Activated effector memory CD4-positive, alpha-beta T cell treated with anti-CD3 and anti-CD28 coated beads, Interleukin-2, amount 50 U/mL, for 16 hours (primary cell): ENCODE data around the gene PRXL2C.

ENCODE experiments used
- DNase-seq: peaks from one replicate; pipeline ENCODE4 v3.0.0-alpha.2; 2020

The PRXL2C gene

DNA sequence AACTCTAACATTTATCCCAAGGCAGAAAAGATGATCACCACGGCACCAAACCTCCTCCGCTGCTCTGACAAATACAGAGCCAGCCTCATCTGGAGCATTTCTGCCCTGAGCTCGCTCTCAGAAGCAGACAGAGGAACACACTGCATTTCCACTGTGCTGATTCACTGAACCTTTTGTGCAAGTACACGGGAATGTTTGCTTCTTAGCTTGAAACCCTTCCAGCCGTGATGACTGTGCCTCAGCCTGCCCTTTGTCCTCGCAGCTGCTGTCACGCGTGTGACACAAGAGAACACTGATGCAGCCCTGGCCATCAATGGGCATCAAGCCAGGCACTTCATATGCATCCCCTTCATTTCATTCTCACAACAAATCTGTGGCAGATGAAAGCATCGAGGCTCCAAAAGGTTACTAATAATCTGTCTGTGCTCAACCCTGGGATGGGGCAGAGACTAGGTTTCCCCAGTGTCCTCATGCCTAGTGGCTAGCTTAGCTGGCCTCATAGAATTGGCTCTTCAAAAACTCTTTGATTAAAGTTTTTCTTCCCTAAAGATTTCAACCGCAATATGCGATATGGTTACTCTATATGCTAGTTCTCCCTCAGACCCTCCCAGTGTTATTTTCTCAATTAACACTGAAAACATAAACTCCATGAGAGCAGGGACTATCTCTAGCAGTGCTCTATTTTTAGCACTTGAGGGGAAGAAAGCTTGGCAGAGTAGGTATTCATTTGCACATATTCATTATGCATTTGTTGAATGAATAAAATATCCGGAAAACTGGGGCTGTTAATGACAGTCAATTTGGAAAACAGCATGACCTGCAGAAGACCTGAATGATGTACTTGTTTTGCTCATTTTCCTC, 42.8 kb downstream of the PRXL2C start:
- no peak for DNase-seq

DNA sequence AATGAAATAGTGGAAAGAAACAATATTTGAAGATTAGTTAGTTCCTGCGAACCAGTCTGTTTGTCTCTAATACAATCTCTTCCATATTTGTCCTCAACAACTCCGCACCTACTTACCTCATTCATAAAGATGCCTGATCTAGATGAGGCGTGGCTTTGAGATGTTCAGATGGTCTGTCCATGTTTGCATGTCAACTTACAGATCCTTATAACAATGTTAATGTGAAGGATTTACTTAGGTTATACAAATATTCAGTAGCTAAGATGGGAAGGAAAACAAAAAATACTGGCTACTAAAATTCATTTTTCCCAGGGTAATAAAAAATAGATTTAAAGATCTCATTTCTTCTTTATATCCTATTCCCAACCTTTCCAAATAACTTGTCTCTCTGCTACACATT, 43.8 kb downstream of the PRXL2C start:
- DNase-seq, result no peak

DNA sequence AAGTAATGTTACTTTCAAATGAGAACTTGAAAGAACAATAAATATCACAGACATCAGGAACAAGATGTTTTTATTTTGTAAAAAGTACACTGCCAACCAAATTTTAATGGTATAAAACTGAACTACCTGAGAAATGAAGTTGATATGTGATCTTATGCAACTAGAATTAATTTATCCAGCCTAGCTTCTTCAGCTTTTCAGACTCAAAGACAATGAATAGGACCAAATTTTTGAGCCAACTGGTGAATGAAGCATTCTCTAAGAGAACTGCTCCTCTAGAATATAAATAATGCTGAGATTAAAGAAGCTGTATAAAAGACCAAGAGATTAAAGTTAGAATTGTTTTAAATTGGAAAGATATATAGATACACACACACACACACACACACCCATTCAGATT, 45.4 kb downstream of the PRXL2C start:
- no peak for DNase-seq

GRCh38 chr9:96607971-96608370, 47.1 kb downstream of the PRXL2C start:
- no peak for DNase-seq

DNA sequence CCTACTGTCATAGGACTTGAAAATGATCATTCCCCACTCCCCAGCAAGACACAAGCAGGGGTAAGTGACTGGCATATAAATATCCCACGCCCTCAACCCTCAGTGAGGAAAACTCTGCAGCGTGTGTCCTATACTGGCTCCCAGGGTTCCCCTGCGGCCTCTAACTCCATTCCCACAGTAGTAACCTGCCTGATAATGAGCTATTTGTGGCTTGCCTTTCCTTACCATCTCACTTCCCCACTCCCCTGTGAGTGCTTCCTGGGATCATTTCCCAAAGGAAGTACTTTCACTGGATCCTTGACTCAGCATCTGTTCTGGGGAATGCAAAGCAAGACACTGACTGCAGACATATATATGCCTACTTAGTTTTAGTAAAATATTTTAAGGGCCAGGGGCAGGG, 49.8 kb downstream of the PRXL2C start:
- no peak for DNase-seq

DNA sequence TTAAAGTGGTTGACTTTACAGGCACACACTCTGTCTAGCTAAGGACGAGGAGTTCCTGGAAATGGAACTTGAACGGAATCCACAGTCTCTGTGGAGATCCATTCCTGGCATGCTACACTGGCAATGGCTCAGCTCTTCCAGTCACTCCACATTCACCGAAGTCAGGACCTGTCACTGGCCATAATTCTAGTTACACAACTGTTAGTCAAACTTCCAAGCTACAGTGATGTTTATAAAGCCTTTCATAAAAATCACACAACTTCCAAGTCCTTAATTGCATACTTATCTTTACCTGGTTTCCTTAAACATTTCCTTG, 51.2 kb downstream of the PRXL2C start:
- no peak for DNase-seq

DNA sequence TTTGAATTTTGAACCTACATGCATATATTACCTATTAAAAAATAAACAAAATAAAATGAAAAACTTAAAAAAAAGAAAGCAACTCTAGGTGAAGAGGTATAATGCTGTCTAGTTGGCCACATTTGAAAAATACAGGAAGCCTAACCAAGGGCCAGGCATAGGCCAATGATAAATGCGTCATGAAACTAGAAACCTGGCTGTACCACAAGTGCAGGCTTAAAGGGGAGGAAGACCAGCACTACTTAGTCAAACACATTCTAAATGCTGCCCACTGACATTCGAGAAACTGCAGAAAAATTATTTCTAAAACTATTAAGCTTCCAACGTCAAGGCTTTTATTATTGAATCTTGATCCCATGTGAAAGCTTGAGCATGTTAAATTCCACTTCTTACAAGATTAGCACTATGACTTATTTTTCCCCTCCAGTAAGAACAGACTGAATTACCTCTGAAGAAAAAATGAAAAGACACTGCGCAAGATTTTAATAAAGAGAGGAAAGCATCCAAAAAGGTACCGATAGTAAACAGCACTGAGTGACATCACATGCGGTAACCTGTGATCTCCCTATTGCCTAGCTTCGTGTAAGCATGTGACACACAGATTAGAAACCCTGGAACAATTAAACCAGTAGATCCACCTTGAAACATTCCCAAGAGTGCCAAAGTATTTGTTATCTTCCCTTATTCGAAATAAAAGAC, 51.7 kb downstream of the PRXL2C start:
- DNase-seq, result no peak

- DNase-seq, result no peak
Measured at GRCh38 chr9:96599298-96599697, 55.8 kb downstream of the PRXL2C start.

DNA sequence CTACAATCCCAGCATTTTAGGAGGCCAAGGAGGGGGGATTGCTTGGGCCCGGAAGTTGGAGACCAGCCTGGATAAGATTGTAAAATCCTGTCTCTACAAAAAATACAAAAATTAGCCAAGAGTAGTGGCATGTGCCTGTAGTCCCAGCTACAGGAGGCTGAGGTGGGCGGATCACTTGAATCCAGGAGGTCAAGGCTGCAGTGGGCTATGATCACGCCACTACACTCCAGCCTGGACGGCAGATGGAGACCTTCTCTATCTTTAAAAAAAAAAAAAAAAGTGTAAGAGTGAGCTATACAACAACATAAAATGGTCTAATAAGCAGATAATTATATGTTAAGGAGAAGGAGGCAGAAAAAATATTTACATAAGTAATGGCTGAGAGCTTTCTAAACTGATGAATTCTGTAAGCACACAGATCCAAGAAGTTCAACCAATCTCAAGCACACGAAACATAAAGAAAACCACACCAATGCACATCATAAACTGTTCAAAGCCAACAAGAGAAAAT, 58.5 kb downstream of the PRXL2C start:
- DNase-seq, result no peak
